Measurements from ENCODE around the gene ZBTB24. TPM values are rescaled to one million over a fixed set of nuclear protein-coding genes. Genes with fewer than 3 reads are reported as not detected.

Gene ZBTB24
- total RNA-seq, 4 donors from 2014 or later: 6.5 to 9.6 (median 8.0) TPM

- Histone ChIP-seq H3K9me3 (no peaks in the 10 kb centered on the region), H3K27ac (peak overlapping the region; percentile 56 to 93 (median 92)), H3K4me3 (peak overlapping the region; percentile 58 to 92 (median 82)), H3K4me1 (peaks cover 0 to 38% (median 18%) of the 10 kb centered on the region in 4 donors), H3K36me3 (peaks cover 0 to 43% (median 6%) of the 10 kb centered on the region in 3 donors), H3K27me3 (no peaks in the 10 kb centered on the region)
- TF ChIP-seq CTCF (IDR thresholded peaks at IDR 0.05) (no peak), EP300 (IDR thresholded peaks at IDR 0.05) (no peak), POLR2A (IDR thresholded peaks at IDR 0.05) (no peak)
- 89% methylated on average over 25 to 26 of the region's 27 CpGs for WGBS, 2 donors
- no peak for DNase-seq (ENCODE audit: low spot score in 2 of 2)
These were observed 29.2 kb downstream of the ZBTB24 start for GRCh38 chr6:109453594-109454495.

- DNase-seq (ENCODE audit: low spot score in 2 of 2): no peak
- TF ChIP-seq POLR2A (IDR thresholded peaks at IDR 0.05): no peak
- no peak for TF ChIP-seq CTCF (IDR thresholded peaks at IDR 0.05)
- no peak for TF ChIP-seq EP300 (IDR thresholded peaks at IDR 0.05)
- WGBS, 2 donors: 92% methylated on average over 2 of the region's 2 CpGs; no CpG with 5 or more reads in 1 of the 2 donors
These were observed 29.9 kb downstream of the ZBTB24 start for GRCh38 chr6:109453156-109453555.

GRCh38 chr6:109452181-109452580, 30.8 kb downstream of the ZBTB24 start:
- no peak overlapping the region for H3K4me3 ChIP-seq
- WGBS, 2 donors: 89 to 95% methylated on average over 9 of the region's 9 CpGs
- peaks cover 0 to 59% (median 6%) of the 10 kb centered on the region in 3 donors for H3K36me3 ChIP-seq
- H3K27me3 ChIP-seq: no peaks in the 10 kb centered on the region
- peaks cover 0 to 30% (median 18%) of the 10 kb centered on the region in 4 donors for H3K4me1 ChIP-seq
- no peak overlapping the region for H3K27ac ChIP-seq
- TF ChIP-seq CTCF (IDR thresholded peaks at IDR 0.05) (no peak), EP300 (IDR thresholded peaks at IDR 0.05) (no peak)
- H3K9me3 ChIP-seq: no peaks in the 10 kb centered on the region
- DNase-seq (ENCODE audit: low spot score in 2 of 2): no peak

More at GRCh38 chr6:109453156-109453555, 29.9 kb downstream of the ZBTB24 start:
- no peak overlapping the region for H3K4me3 ChIP-seq
- peaks cover 0 to 38% (median 18%) of the 10 kb centered on the region in 4 donors for H3K4me1 ChIP-seq
- H3K36me3 ChIP-seq: peaks cover 0 to 50% (median 6%) of the 10 kb centered on the region in 3 donors
- no peak overlapping the region for H3K27ac ChIP-seq
- no peaks in the 10 kb centered on the region for H3K9me3 ChIP-seq
- H3K27me3 ChIP-seq: no peaks in the 10 kb centered on the region

- H3K36me3 ChIP-seq: peaks cover 0 to 67% (median 6%) of the 10 kb centered on the region in 3 donors
- DNase-seq (ENCODE audit: low spot score in 2 of 2): no peak
- no peak overlapping the region for H3K27ac ChIP-seq
- no peak for TF ChIP-seq EP300 (IDR thresholded peaks at IDR 0.05)
- no peak for TF ChIP-seq CTCF (IDR thresholded peaks at IDR 0.05)
- TF ChIP-seq POLR2A (IDR thresholded peaks at IDR 0.05): no peak
- no peaks in the 10 kb centered on the region for H3K27me3 ChIP-seq
- no peaks in the 10 kb centered on the region for H3K9me3 ChIP-seq
- 90 to 98% methylated on average over 5 to 7 of the region's 7 CpGs for WGBS, 2 donors
- peaks cover 0 to 22% (median 15%) of the 10 kb centered on the region in 4 donors for H3K4me1 ChIP-seq
- no peak overlapping the region for H3K4me3 ChIP-seq
These were observed 31.6 kb downstream of the ZBTB24 start for GRCh38 chr6:109451376-109451775.

GRCh38 chr6:109450801-109451200, 32.2 kb downstream of the ZBTB24 start:
- Histone ChIP-seq H3K36me3 (peaks cover 0 to 72% (median 6%) of the 10 kb centered on the region in 3 donors), H3K4me3 (no peak overlapping the region), H3K4me1 (peaks cover 0 to 17% (median 13%) of the 10 kb centered on the region in 4 donors), H3K27ac (no peak overlapping the region), H3K9me3 (no peaks in the 10 kb centered on the region), H3K27me3 (no peaks in the 10 kb centered on the region)
- TF ChIP-seq POLR2A (IDR thresholded peaks at IDR 0.05): no peak
- TF ChIP-seq CTCF (IDR thresholded peaks at IDR 0.05): no peak
- TF ChIP-seq EP300 (IDR thresholded peaks at IDR 0.05): no peak
- 80 to 89% methylated on average over 3 of the region's 3 CpGs for WGBS, 2 donors
- no peak for DNase-seq (ENCODE audit: low spot score in 2 of 2)
